DND-41 (cell line): ENCODE data around the gene CRYL1.

Experiments used
- ATAC-seq: fragments of 200-7000 bp; cut with Tn5 transposase; 3 replicates; pipeline ENCODE4 v1.9.1; 2021; ENCODE audit warnings: low read depth; ENCODE audit not compliant: insufficient read depth
- DNase-seq: peaks from one replicate; pipeline ENCODE4 v3.0.0-alpha.2; 2020
- H2AFZ ChIP-seq: 2 replicates; pipeline ENCODE4 v1.6.0; 2012; ENCODE audit warnings: low read depth, low read length
- H3K27ac ChIP-seq: 2 replicates; pipeline ENCODE4 v1.5.1; 2012; ENCODE audit warnings: low read length, inconsistent platforms
- H3K27me3 ChIP-seq: fragments of 200-600 bp; sonication (generic); 2 replicates; pipeline ENCODE4 v1.6.0; 2012; ENCODE audit warnings: low read length, mild to moderate bottlenecking, inconsistent platforms; ENCODE audit not compliant: insufficient read depth, poor library complexity
- H3K36me3 ChIP-seq: 2 replicates; pipeline ENCODE4 v1.5.1; 2012; ENCODE audit warnings: low read length, inconsistent platforms; ENCODE audit not compliant: insufficient read depth
- H3K4me1 ChIP-seq: 2 replicates; pipeline ENCODE4 v1.5.1; 2012; ENCODE audit warnings: mild to moderate bottlenecking, low read length; ENCODE audit not compliant: insufficient read depth
- H3K4me2 ChIP-seq: 2 replicates; pipeline ENCODE4 v1.6.0; 2012; ENCODE audit warnings: mild to moderate bottlenecking, moderate library complexity, low read length, inconsistent platforms; ENCODE audit not compliant: insufficient read depth
- H3K4me3 ChIP-seq, 2 experiments: fragments of 200-600 bp in 1 of 2; shearing (Covaris generic) in 1 of 2; 2 replicates each; pipeline ENCODE4 v1.5.1; 2012 to 2016; ENCODE audit warnings: inconsistent platforms in 2 of 2, low read length in 2 of 2, mild to moderate bottlenecking in 2 of 2, low read depth in 1 of 2, moderate library complexity in 1 of 2
- H3K79me2 ChIP-seq: 2 replicates; pipeline ENCODE4 v1.6.0; 2012; ENCODE audit warnings: low read length, inconsistent platforms; ENCODE audit not compliant: insufficient read depth
- H3K9ac ChIP-seq: 2 replicates; pipeline ENCODE4 v1.6.0; 2012; ENCODE audit warnings: low read depth, mild to moderate bottlenecking, inconsistent platforms, low read length, moderate library complexity
- H3K9me3 ChIP-seq: 2 replicates; pipeline ENCODE4 v1.5.1; 2012; ENCODE audit warnings: low read length, moderate library complexity, mild to moderate bottlenecking, inconsistent platforms; ENCODE audit not compliant: insufficient read depth, severe bottlenecking
- H4K20me1 ChIP-seq: 2 replicates; pipeline ENCODE4 v1.6.0; 2012; ENCODE audit warnings: low read length; ENCODE audit not compliant: insufficient read depth
- CTCF ChIP-seq: IDR thresholded peaks from 2 replicates; pipeline ENCODE4 v1.5.1; 2012; ENCODE audit warnings: borderline replicate concordance, low read length, moderate library complexity, mild to moderate bottlenecking; ENCODE audit not compliant: poor library complexity, severe bottlenecking; ENCODE audit errors: extremely low read depth
- EZH2 ChIP-seq: IDR thresholded peaks from 3 replicates; pipeline ENCODE4 v1.6.1; 2012; ENCODE audit warnings: borderline replicate concordance, low read depth, mild to moderate bottlenecking, moderate library complexity, low read length, inconsistent platforms; ENCODE audit not compliant: severe bottlenecking

The CRYL1 gene

DNA sequence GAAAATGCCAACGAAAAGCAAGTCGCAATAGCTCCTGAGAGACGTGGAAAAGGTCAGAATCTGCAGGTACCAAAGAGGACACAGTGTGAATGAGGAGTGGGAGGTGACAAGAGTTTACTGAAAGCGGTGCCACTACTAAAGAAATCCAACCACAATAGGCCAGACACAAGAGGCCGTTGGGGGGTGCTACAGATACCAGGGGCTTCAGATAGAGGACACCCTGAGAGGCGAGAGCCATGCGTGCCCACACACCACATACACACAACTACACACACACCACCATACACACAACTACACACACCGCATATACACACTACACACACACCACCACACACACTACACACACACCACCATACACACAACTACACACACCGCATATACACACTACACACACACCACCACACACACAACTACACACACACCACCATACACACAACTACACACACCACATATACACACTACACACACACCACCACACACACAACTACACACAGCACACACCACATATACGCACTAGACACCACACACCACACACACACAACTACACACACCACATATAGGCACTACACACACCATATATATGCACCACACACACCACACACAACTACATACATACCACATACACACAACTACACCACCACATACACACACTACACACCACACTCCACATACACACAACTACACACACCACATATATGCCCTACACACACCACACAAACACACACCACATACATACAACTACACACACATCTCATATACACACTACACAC, 28.5 kb downstream of the CRYL1 start:
- ATAC-seq = no peak
- H3K9me3 ChIP-seq = peaks cover 8% of the 10 kb centered on the region
- TF ChIP-seq EZH2 = no peak
- no peak for TF ChIP-seq CTCF
- no peak overlapping the region for H3K27ac ChIP-seq
- no peaks in the 10 kb centered on the region for H3K4me1 ChIP-seq
- no peak overlapping the region for H2AFZ ChIP-seq
- no peak overlapping the region for H3K9ac ChIP-seq
- no peak overlapping the region for H3K4me2 ChIP-seq
- no peak overlapping the region for H3K4me3 ChIP-seq
- 0 out of 2 replicates have a peak, but pooled peaks cover 3% of the 10 kb centered on the region for H4K20me1 ChIP-seq
- H3K27me3 ChIP-seq = no peaks in the 10 kb centered on the region
- DNase-seq = no peak
- no peaks in the 10 kb centered on the region for H3K36me3 ChIP-seq
- no peaks in the 10 kb centered on the region for H3K79me2 ChIP-seq

DNA sequence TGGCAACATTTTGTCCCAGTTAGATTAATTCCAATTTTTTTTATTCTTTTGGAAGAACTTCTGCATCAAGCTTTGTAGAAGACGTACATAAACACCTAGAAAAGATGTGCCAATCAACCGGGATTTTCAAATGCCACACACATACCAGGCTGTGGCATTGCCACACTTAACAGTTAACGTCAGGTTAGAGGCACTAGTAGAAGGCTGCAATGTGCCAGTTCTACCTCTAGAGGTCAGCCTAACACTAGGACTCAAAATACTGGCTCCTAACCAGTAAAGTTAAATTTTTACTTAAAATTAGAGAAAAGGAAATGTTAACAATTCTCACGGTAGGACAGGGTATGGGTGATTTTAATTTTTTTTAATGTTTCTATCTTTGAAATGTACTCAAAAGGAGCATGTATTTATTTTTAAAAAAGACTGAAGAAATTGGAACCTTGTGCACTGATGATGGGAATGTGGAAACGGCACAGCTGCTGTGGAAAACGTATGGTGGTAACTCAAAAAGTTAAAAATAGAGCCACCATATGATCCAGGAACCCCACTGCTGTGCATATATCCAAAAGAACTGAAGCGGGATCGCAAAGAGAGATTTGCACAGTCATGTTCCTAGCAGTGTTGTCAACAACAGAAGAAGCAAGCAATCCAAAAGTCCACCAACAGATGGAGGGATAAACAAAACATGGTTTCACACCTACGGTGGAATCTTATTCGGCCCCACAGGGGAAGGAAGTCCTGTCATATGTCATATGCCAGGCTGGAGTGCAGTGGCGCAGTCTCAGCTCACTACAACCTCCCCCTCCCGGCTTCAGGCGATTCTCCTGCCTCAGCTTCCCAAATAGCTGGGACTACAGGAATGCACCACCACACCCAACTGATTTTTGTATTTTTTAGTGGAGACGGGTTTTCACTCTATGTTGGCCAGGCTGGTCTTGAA, 30.3 kb downstream of the CRYL1 start:
- DNase-seq = peak; percentile 71

DNA sequence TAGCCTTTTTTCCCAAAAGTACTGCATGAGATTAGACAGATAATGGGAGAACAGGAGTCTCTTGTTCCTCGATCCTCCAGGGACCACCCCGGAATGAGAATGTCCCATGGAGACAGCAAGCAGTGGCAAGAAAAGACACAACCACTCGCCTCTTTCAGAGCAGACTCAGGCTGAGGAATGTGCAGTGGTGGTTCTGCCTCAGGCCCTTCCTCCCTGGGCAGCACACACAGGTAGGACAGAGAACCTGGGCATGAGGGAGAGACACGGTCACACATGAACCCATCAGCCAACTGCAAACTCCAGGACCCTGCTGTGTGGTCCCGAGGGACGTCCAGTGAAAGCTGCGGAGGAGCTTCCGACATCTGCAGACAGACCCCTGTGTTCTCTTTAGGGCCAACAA, 31.0 kb downstream of the CRYL1 start:
- TF ChIP-seq EZH2 = no peak
- TF ChIP-seq CTCF = no peak
- Histone ChIP-seq H3K4me2 (no peak overlapping the region), H2AFZ (no peak overlapping the region), H3K4me1 (no peaks in the 10 kb centered on the region), H3K9me3 (peaks cover 2% of the 10 kb centered on the region), H3K9ac (no peak overlapping the region), H3K79me2 (no peaks in the 10 kb centered on the region), H3K36me3 (no peaks in the 10 kb centered on the region), H3K27me3 (no peaks in the 10 kb centered on the region), H3K4me3 (no peak overlapping the region), H4K20me1 (0 out of 2 replicates have a peak, but pooled peaks cover 3% of the 10 kb centered on the region), H3K27ac (no peak overlapping the region)
- ATAC-seq = 0 out of 3 replicates have a peak, but pooled peaks have one; percentile 5
- no peak for DNase-seq

More for the DNA sequence above, 30.3 kb downstream of the CRYL1 start:
- Histone ChIP-seq H3K9ac (no peak overlapping the region), H3K27ac (no peak overlapping the region), H3K4me1 (no peaks in the 10 kb centered on the region), H3K36me3 (no peaks in the 10 kb centered on the region), H4K20me1 (0 out of 2 replicates have a peak, but pooled peaks cover 3% of the 10 kb centered on the region), H2AFZ (no peak overlapping the region), H3K4me3 (no peak overlapping the region), H3K27me3 (no peaks in the 10 kb centered on the region), H3K9me3 (peaks cover 5% of the 10 kb centered on the region), H3K79me2 (no peaks in the 10 kb centered on the region), H3K4me2 (no peak overlapping the region)
- TF ChIP-seq CTCF = peak; percentile 97
- TF ChIP-seq EZH2 = no peak
- ATAC-seq = peak; percentile 83
